HepG2 (cell line): ENCODE data around the gene COQ9. TPM values are rescaled to one million over a fixed set of nuclear protein-coding genes. Genes with fewer than 3 reads are reported as not detected.
A peak's percentile ranks its signal among the peaks of the same experiment; 100 is the strongest.

Source experiments
- ATAC-seq: fragments of 200-7000 bp; cut with Tn5 transposase; 3 replicates; pipeline ENCODE4 v1.9.1; 2020; ENCODE audit warnings: mild to moderate bottlenecking, moderate library complexity
- BruUV-seq: library from RNA; stranded (reverse); fragments of 400-500 nt; replicated peaks from 2 replicates; lab custom pipeline; 2021; lab: Mats Ljungman, UMichigan
- CTCF ChIA-PET: fragments of 300-600 bp; formaldehyde crosslinking; extraction: SDS; loops from one replicate; lab custom pipeline; 2021; ENCODE audit warnings: low total read pairs, inconsistent platforms, low intra/inter-chr PET ratio; lab: Yijun Ruan, JAX
- POLR2A ChIA-PET: fragments of 350-600 bp; sonication (Branson Sonifier 250); formaldehyde crosslinking; loops from one replicate; lab custom pipeline; 2020; ENCODE audit warnings: antibody characterized with exemption, inconsistent platforms; lab: Yijun Ruan, JAX
- DNase-seq: peaks from one replicate; pipeline ENCODE4 v3.0.0-alpha.2; 2015; ENCODE audit warnings: low spot score
- FAIRE-seq: peaks from 3 replicates; lab custom pipeline; 2011; peaks lifted over from hg19 to GRCh38; lab: Jason Lieb, UNC
- H2AFZ ChIP-seq: one replicate; pipeline ENCODE4 v1.6.1; 2011; ENCODE audit warnings: low read length, inconsistent platforms
- H3K27ac ChIP-seq: fragments of 300-600 bp; 3 replicates; pipeline ENCODE4 v1.8.0; 2011; ENCODE audit warnings: mixed run types, mild to moderate bottlenecking, mixed read lengths, low read length, inconsistent platforms; ENCODE audit not compliant: insufficient read depth; ENCODE audit errors: extremely low read length
- H3K27me3 ChIP-seq, 2 experiments: fragments of 200-600 bp in 1 of 2; 2 replicates in 1 of 2; 3 replicates in 1 of 2; pipeline versions ENCODE4 v1.6.0 to v1.8.0; 2011; ENCODE audit warnings: low read length in 2 of 2, mild to moderate bottlenecking in 2 of 2, moderate library complexity in 2 of 2, inconsistent platforms in 1 of 2; ENCODE audit not compliant: insufficient read depth in 2 of 2, control insufficient read depth in 1 of 2
- H3K36me3 ChIP-seq, 2 experiments: fragments of 200-600 bp in 1 of 2; replicated peaks in 1 of 2; 2 replicates in 1 of 2; 3 replicates in 1 of 2; pipeline versions ENCODE4 v1.5.1 to v1.8.0; 2011; ENCODE audit warnings: low read length in 2 of 2, inconsistent platforms in 1 of 2; ENCODE audit not compliant: insufficient read depth in 2 of 2, control insufficient read depth in 1 of 2
- H3K4me1 ChIP-seq: 2 replicates; pipeline ENCODE4 v1.5.1; 2012; ENCODE audit warnings: low read length, inconsistent platforms; ENCODE audit not compliant: insufficient read depth
- H3K4me2 ChIP-seq: 2 replicates; pipeline ENCODE4 v1.6.0; 2011; ENCODE audit warnings: low read depth, low read length, inconsistent platforms
- H3K4me3 ChIP-seq, 3 experiments: fragments of 200-600 bp in 1 of 3; sonication (generic), shearing (Covaris generic) in 1 of 3; replicated peaks in 1 of 3; 2 replicates each; pipeline ENCODE4 v1.5.1; 2011 to 2016; ENCODE audit warnings: low read length in 3 of 3, inconsistent platforms in 2 of 3, low read depth in 2 of 3, mild to moderate bottlenecking in 2 of 3, control low read depth in 1 of 3, mixed read lengths in 1 of 3; ENCODE audit not compliant: insufficient read depth in 1 of 3
- H3K79me2 ChIP-seq: one replicate; pipeline ENCODE4 v1.6.1; 2011; ENCODE audit warnings: low read length, inconsistent platforms; ENCODE audit not compliant: insufficient read depth
- H3K9ac ChIP-seq: 2 replicates; pipeline ENCODE4 v1.6.0; 2011; ENCODE audit warnings: mild to moderate bottlenecking, low read depth, low read length, inconsistent platforms; ENCODE audit not compliant: insufficient read depth
- H3K9me3 ChIP-seq: 2 replicates; pipeline ENCODE4 v1.5.1; 2012; ENCODE audit warnings: mild to moderate bottlenecking, low read length
- H4K20me1 ChIP-seq: 2 replicates; pipeline ENCODE4 v1.6.0; 2011; ENCODE audit warnings: inconsistent platforms, mild to moderate bottlenecking, low read length, moderate library complexity; ENCODE audit not compliant: insufficient read depth
- FOXC1 ChIP-seq: sonication (generic); formaldehyde crosslinking; IDR thresholded peaks from 2 replicates; pipeline ENCODE4 v1.8.0; 2022; ENCODE audit warnings: mild to moderate bottlenecking, missing genetic modification reagents, borderline replicate concordance
- GLI4 ChIP-seq: sonication (generic); formaldehyde crosslinking; IDR thresholded peaks from 2 replicates; pipeline ENCODE4 v1.5.1; 2020; ENCODE audit warnings: missing genetic modification reagents, mild to moderate bottlenecking, moderate library complexity, borderline replicate concordance
- HNF4A ChIP-seq: sonication (generic); formaldehyde crosslinking; IDR thresholded peaks from 2 replicates; pipeline ENCODE4 v1.4.0; 2020; ENCODE audit warnings: missing genetic modification reagents
- MXI1 ChIP-seq: IDR thresholded peaks from 3 replicates; pipeline ENCODE4 v1.6.1; 2012; ENCODE audit warnings: low read depth, low read length, inconsistent platforms, borderline replicate concordance
- TBX2 ChIP-seq: sonication (generic); formaldehyde crosslinking; IDR thresholded peaks from 2 replicates; pipeline ENCODE4 v1.5.0; 2020; ENCODE audit warnings: missing genetic modification reagents, mild to moderate bottlenecking, borderline replicate concordance
- ZNF570 ChIP-seq: sonication (generic); formaldehyde crosslinking; IDR thresholded peaks from 2 replicates; pipeline ENCODE4 v1.4.0; 2020; ENCODE audit warnings: mild to moderate bottlenecking, missing genetic modification reagents, borderline replicate concordance
- WGBS: methylation state at CpG from one replicate; pipeline ENCODE4 v1.1.6; 2017; ENCODE audit warnings: low lambda C conversion rate; 5-methylcytosine and 5-hydroxymethylcytosine counted together
- in situ Hi-C: cut with HindIII; loops from 2 replicates; pipeline ENCODE4 v1.10.0; 2017; ENCODE audit warnings: low pct_unique_long_range_greater_than_20kb; ENCODE audit not compliant: extremely low pct_ligation_motif_present
- intact Hi-C: fragments of 100-400 bp; cut with micrococcal nuclease; formaldehyde crosslinking; loops from one replicate; pipeline ENCODE4 v1.10.0; 2022; ENCODE audit not compliant: unreplicated experiment
- polyA plus RNA-seq, 8 experiments: library from polyadenylated mRNA; depleted of rRNA in 3 of 8; stranded (reverse) in 7 of 8; unstranded in 1 of 8; fragments of >200 nt; fragmentation: Illumina TruSeq in 4 of 8; extraction: Trizol in 4 of 8; gene quantifications; 2 replicates each; pipeline versions ENCODE4 v1.2.1 to v1.2.3, GENCODE V29; 2011 to 2016; ENCODE audit warnings: low read depth in 4 of 8, missing spikeins in 1 of 8, mixed read lengths in 1 of 8; ENCODE audit not compliant: insufficient read depth in 1 of 8
- total RNA-seq, 5 experiments: library from RNA; depleted of rRNA; stranded (reverse); fragments of >200 nt; fragmentation: Illumina TruSeq; extraction: Trizol; gene quantifications; 2 replicates each; pipeline ENCODE4 v1.2.3, GENCODE V29; 2016; ENCODE audit warnings: low read depth in 1 of 5
- TF ChIP-seq, protein P1 (sequence below): sonication (generic); formaldehyde crosslinking; IDR thresholded peaks from 2 replicates; pipeline ENCODE4 v1.5.1; 2020; ENCODE audit warnings: mild to moderate bottlenecking, missing genetic modification reagents, moderate library complexity
- TF ChIP-seq, protein P2 (sequence below), 2 experiments: fragments of 450-650 bp in 1 of 2; sonication (generic) in 1 of 2; formaldehyde crosslinking in 1 of 2; IDR thresholded peaks; 2 replicates each; pipeline versions ENCODE4 v1.6.1 to v1.8.0; 2016 to 2022; ENCODE audit warnings: antibody characterized with exemption in 1 of 2, mild to moderate bottlenecking in 1 of 2, missing genetic modification reagents in 1 of 2

COQ9 gene
- total and polyA plus RNA-seq, 2 of the 13 experiments (the other 11 are each of a cell fraction or from before 2014, with no cell fraction given) = 57.5 to 108 TPM

- DNase-seq (no peak), FAIRE-seq (peak; percentile 8), ATAC-seq (no peak)
- Histone ChIP-seq H3K4me1 (peaks cover 54% of the 10 kb centered on the region), H3K27me3 (no peaks in the 10 kb centered on the region), H3K27ac (peak overlapping the region; percentile 82), H3K4me3 (no peak overlapping the region), H4K20me1 (no peaks in the 10 kb centered on the region), H3K9ac (no peak overlapping the region), H3K4me2 (0 out of 2 replicates have a peak overlapping the region, but pooled peaks have one; percentile 55), H3K9me3 (no peaks in the 10 kb centered on the region), H3K79me2 (peaks cover 6% of the 10 kb centered on the region), H2AFZ (no peak overlapping the region), H3K36me3 (peaks cover 48 to 80% of the 10 kb centered on the region in 2 experiments)
- intact Hi-C loops = no loop called here
- WGBS = 48% methylated on average over 6 of the region's 6 CpGs
- in situ Hi-C loops = no loop called here
- POLR2A ChIA-PET = interaction anchor here (1.4 to 5.6 kb wide), 11 partner anchors 9 to 170 kb away, joined by 3 to 147 read pairs (median 12); partner anchors contain the start of genes CIAPIN1, COQ9, CX3CL1 and DOK4
- BruUV-seq = no TSS peak
- 0 out of 2 replicates have a peak, but pooled peaks have one; percentile 38 for TF ChIP-seq GLI4
- no peak for TF ChIP-seq TBX2
- peak; percentile 7; the same call in 1 of the 2 replicates for TF ChIP-seq HNF4A (CRISPR knock-in tag)
- 0 out of 2 replicates have a peak, but pooled peaks have one; percentile 32 for TF ChIP-seq FOXC1 (CRISPR knock-in tag)
- no peak for TF ChIP-seq ZNF570
- TF ChIP-seq, protein P1, sequence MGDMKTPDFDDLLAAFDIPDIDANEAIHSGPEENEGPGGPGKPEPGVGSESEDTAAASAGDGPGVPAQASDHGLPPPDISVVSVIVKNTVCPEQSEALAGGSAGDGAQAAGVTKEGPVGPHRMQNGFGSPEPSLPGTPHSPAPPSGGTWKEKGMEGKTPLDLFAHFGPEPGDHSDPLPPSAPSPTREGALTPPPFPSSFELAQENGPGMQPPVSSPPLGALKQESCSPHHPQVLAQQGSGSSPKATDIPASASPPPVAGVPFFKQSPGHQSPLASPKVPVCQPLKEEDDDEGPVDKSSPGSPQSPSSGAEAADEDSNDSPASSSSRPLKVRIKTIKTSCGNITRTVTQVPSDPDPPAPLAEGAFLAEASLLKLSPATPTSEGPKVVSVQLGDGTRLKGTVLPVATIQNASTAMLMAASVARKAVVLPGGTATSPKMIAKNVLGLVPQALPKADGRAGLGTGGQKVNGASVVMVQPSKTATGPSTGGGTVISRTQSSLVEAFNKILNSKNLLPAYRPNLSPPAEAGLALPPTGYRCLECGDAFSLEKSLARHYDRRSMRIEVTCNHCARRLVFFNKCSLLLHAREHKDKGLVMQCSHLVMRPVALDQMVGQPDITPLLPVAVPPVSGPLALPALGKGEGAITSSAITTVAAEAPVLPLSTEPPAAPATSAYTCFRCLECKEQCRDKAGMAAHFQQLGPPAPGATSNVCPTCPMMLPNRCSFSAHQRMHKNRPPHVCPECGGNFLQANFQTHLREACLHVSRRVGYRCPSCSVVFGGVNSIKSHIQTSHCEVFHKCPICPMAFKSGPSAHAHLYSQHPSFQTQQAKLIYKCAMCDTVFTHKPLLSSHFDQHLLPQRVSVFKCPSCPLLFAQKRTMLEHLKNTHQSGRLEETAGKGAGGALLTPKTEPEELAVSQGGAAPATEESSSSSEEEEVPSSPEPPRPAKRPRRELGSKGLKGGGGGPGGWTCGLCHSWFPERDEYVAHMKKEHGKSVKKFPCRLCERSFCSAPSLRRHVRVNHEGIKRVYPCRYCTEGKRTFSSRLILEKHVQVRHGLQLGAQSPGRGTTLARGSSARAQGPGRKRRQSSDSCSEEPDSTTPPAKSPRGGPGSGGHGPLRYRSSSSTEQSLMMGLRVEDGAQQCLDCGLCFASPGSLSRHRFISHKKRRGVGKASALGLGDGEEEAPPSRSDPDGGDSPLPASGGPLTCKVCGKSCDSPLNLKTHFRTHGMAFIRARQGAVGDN = peak; percentile 55
- 0 out of 3 replicates have a peak, but pooled peaks have one; percentile 29 for TF ChIP-seq MXI1
- TF ChIP-seq, protein P2, sequence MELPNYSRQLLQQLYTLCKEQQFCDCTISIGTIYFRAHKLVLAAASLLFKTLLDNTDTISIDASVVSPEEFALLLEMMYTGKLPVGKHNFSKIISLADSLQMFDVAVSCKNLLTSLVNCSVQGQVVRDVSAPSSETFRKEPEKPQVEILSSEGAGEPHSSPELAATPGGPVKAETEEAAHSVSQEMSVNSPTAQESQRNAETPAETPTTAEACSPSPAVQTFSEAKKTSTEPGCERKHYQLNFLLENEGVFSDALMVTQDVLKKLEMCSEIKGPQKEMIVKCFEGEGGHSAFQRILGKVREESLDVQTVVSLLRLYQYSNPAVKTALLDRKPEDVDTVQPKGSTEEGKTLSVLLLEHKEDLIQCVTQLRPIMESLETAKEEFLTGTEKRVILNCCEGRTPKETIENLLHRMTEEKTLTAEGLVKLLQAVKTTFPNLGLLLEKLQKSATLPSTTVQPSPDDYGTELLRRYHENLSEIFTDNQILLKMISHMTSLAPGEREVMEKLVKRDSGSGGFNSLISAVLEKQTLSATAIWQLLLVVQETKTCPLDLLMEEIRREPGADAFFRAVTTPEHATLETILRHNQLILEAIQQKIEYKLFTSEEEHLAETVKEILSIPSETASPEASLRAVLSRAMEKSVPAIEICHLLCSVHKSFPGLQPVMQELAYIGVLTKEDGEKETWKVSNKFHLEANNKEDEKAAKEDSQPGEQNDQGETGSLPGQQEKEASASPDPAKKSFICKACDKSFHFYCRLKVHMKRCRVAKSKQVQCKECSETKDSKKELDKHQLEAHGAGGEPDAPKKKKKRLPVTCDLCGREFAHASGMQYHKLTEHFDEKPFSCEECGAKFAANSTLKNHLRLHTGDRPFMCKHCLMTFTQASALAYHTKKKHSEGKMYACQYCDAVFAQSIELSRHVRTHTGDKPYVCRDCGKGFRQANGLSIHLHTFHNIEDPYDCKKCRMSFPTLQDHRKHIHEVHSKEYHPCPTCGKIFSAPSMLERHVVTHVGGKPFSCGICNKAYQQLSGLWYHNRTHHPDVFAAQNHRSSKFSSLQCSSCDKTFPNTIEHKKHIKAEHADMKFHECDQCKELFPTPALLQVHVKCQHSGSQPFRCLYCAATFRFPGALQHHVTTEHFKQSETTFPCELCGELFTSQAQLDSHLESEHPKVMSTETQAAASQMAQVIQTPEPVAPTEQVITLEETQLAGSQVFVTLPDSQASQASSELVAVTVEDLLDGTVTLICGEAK (IDR thresholded peaks at IDR 0.05) = no peak
- TF ChIP-seq, protein P2 (CRISPR knock-in tag; IDR thresholded peaks at IDR 0.05) = 0 out of 2 replicates have a peak, but pooled peaks have one; percentile 4
- CTCF ChIA-PET = no interaction called here
These were observed 23.4 kb downstream of the COQ9 start for GRCh38 chr16:57470711-57471110.
